Loucy (cell line): ENCODE data around the gene RALGAPA1.

Experiments used
- H2AFZ ChIP-seq: fragments of 200-600 bp; sonication (generic); 2 replicates; pipeline ENCODE4 v1.6.0; 2016; ENCODE audit warnings: antibody characterized with exemption, mild to moderate bottlenecking, low read length, moderate library complexity
- H3F3A ChIP-seq: fragments of 200-600 bp; 2 replicates; pipeline ENCODE4 v1.6.0; 2016; ENCODE audit warnings: antibody characterized with exemption, low read depth, mild to moderate bottlenecking
- H3K27me3 ChIP-seq: fragments of 200-600 bp; sonication (generic); 2 replicates; pipeline ENCODE4 v1.6.1; 2014; ENCODE audit warnings: low read length, mild to moderate bottlenecking; ENCODE audit not compliant: insufficient read depth, poor library complexity, severe bottlenecking
- H3K36me3 ChIP-seq: fragments of 200-600 bp; sonication (generic); 2 replicates; pipeline ENCODE4 v1.6.1; 2016; ENCODE audit warnings: low read length; ENCODE audit not compliant: insufficient read depth
- H3K4me1 ChIP-seq: fragments of 200-600 bp; sonication (generic); 2 replicates; pipeline ENCODE4 v1.5.1; 2014; ENCODE audit warnings: low read length, mild to moderate bottlenecking; ENCODE audit not compliant: insufficient read depth, poor library complexity, severe bottlenecking
- H3K4me2 ChIP-seq: fragments of 200-600 bp; sonication (generic); 2 replicates; pipeline ENCODE4 v1.6.0; 2014; ENCODE audit warnings: antibody characterized with exemption, low read length, low read depth, mild to moderate bottlenecking; ENCODE audit not compliant: poor library complexity, severe bottlenecking
- H3K4me3 ChIP-seq: fragments of 200-600 bp; sonication (generic); 2 replicates; pipeline ENCODE4 v1.5.1; 2014; ENCODE audit warnings: low read length, mild to moderate bottlenecking, mixed read lengths; ENCODE audit not compliant: poor library complexity, severe bottlenecking
- H3K79me2 ChIP-seq: fragments of 200-600 bp; sonication (generic); 2 replicates; pipeline ENCODE4 v1.6.1; 2014; ENCODE audit warnings: low read length; ENCODE audit not compliant: insufficient read depth
- H3K9ac ChIP-seq: fragments of 200-600 bp; sonication (generic); 2 replicates; pipeline ENCODE4 v1.6.0; 2014; ENCODE audit warnings: mild to moderate bottlenecking, low read depth, low read length, moderate library complexity; ENCODE audit not compliant: poor library complexity, severe bottlenecking
- H3K9me2 ChIP-seq: fragments of 200-600 bp; sonication (generic); replicated peaks from 2 replicates; pipeline ENCODE4 v1.6.1; 2016; ENCODE audit warnings: low read depth, low read length, mixed read lengths
- H3K9me3 ChIP-seq: fragments of 200-600 bp; sonication (generic); 2 replicates; pipeline ENCODE4 v1.6.1; 2014; ENCODE audit warnings: mild to moderate bottlenecking, antibody characterized with exemption, low read length, low read depth; ENCODE audit not compliant: insufficient read depth
- H4K20me1 ChIP-seq: fragments of 200-600 bp; sonication (generic); 2 replicates; pipeline ENCODE4 v1.6.0; 2014; ENCODE audit warnings: antibody characterized with exemption, low read length, mild to moderate bottlenecking; ENCODE audit not compliant: insufficient read depth, poor library complexity, severe bottlenecking
- EZH2phosphoT487 ChIP-seq: fragments of 200-600 bp; IDR thresholded peaks from 2 replicates; pipeline ENCODE4 v1.6.1; 2018; ENCODE audit warnings: antibody characterized with exemption, mild to moderate bottlenecking, moderate library complexity, borderline replicate concordance
- TF ChIP-seq, protein P1 (sequence below): fragments of 200-600 bp; sonication (generic); conservative IDR thresholded peaks from 2 replicates; pipeline ENCODE4 v1.5.1; 2014; ENCODE audit warnings: mild to moderate bottlenecking, antibody characterized with exemption, low read length

RALGAPA1 gene

DNA sequence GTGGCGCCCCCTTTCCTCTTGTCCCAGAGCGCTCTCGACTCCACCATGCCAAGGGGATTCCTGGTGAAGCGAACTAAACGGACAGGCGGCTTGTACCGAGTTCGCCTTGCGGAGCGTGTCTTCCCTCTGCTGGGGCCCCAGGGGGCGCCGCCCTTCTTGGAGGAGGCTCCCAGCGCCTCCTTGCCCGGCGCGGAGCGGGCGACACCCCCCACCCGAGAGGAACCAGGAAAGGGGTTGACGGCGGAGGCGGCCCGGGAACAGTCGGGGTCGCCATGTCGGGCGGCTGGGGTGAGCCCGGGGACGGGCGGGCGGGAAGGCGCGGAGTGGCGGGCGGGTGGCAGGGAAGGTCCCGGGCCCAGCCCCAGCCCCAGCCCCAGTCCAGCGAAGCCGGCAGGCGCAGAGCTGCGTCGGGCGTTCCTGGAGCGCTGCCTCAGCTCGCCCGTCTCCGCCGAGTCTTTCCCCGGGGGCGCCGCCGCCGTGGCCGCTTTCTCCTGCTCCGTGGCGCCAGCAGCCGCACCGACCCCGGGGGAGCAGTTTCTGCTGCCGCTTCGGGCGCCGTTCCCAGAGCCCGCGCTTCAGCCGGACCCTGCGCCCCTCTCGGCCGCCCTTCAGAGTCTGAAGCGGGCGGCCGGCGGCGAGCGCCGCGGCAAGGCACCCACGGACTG, 274.8 kb downstream of the RALGAPA1 start:
- H3F3A ChIP-seq = no peaks in the 10 kb centered on the region
- H3K4me2 ChIP-seq = no peak overlapping the region
- TF ChIP-seq, protein P1, sequence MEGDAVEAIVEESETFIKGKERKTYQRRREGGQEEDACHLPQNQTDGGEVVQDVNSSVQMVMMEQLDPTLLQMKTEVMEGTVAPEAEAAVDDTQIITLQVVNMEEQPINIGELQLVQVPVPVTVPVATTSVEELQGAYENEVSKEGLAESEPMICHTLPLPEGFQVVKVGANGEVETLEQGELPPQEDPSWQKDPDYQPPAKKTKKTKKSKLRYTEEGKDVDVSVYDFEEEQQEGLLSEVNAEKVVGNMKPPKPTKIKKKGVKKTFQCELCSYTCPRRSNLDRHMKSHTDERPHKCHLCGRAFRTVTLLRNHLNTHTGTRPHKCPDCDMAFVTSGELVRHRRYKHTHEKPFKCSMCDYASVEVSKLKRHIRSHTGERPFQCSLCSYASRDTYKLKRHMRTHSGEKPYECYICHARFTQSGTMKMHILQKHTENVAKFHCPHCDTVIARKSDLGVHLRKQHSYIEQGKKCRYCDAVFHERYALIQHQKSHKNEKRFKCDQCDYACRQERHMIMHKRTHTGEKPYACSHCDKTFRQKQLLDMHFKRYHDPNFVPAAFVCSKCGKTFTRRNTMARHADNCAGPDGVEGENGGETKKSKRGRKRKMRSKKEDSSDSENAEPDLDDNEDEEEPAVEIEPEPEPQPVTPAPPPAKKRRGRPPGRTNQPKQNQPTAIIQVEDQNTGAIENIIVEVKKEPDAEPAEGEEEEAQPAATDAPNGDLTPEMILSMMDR = no peak
- TF ChIP-seq EZH2phosphoT487 = no peak
- H2AFZ ChIP-seq = no peak overlapping the region
- H3K27me3 ChIP-seq = no peaks in the 10 kb centered on the region
- peaks cover 3% of the 10 kb centered on the region for H4K20me1 ChIP-seq
- H3K4me3 ChIP-seq = no peak overlapping the region
- no peaks in the 10 kb centered on the region for H3K79me2 ChIP-seq
- H3K36me3 ChIP-seq = no peaks in the 10 kb centered on the region
- no peak overlapping the region for H3K9ac ChIP-seq
- no peaks in the 10 kb centered on the region for H3K9me3 ChIP-seq
- no peaks in the 10 kb centered on the region for H3K9me2 ChIP-seq
- H3K4me1 ChIP-seq = no peaks in the 10 kb centered on the region

DNA sequence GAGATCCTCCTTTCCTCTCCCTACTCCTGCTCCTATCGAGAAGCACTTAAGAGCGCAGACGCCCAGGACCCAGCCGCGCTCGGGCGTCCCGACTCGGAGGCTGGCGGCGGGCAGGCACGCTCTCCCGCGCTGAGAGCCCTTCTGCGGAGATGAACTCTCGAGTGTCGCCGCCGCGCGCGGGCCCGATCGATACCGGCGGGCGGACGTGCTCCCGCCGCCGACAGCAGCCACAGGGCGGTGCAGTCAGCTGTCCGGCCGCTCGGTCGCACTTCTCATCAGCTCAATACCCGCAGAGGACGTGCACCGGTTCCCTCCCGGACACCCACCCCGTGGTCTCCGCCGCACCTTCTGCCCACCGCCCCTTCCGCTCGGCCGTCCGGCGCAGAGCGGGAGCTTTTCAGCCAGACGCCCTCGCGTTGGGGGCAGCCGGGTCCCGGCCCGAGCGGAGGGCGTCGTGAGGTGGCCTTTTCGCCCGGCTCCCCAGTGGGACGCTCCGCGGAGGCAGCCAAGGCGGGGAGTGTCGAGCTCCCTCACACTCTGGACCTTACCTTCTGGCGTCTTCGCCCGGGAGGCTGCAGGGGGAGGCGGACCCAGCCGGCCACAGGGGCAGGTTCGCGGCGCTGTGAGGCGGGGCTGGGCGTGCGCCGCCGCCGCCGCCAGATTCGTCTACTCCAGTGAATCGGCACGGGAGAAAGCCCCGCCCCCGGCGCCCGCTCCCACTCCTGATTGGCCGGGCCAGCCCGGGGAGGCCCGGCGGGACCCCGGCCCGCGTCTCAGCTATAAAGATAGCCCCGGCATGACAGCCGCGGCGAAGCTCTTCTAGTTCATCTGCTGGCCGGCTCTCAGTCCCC, 275.5 kb downstream of the RALGAPA1 start, which contains the start of gene INSM2:
Gene INSM2, plus strand, starts transcription at position 808 of the 851 bp plus-strand sequence. CDS start 89 bp downstream, outside the sequence.
- Histone ChIP-seq H3K36me3 (no peaks in the 10 kb centered on the region), H3K4me1 (no peaks in the 10 kb centered on the region), H3K79me2 (no peaks in the 10 kb centered on the region), H3F3A (no peaks in the 10 kb centered on the region), H3K4me3 (no peak within 1 kb of the TSS), H3K9me2 (no peaks in the 10 kb centered on the region), H2AFZ (no peak within 1 kb of the TSS), H4K20me1 (peaks cover 3% of the 10 kb centered on the region), H3K9ac (no peak within 1 kb of the TSS), H3K27me3 (no peaks in the 10 kb centered on the region), H3K9me3 (no peaks in the 10 kb centered on the region), H3K4me2 (no peak within 1 kb of the TSS)
- TF ChIP-seq, protein P1 = no peak
- no peak for TF ChIP-seq EZH2phosphoT487

DNA sequence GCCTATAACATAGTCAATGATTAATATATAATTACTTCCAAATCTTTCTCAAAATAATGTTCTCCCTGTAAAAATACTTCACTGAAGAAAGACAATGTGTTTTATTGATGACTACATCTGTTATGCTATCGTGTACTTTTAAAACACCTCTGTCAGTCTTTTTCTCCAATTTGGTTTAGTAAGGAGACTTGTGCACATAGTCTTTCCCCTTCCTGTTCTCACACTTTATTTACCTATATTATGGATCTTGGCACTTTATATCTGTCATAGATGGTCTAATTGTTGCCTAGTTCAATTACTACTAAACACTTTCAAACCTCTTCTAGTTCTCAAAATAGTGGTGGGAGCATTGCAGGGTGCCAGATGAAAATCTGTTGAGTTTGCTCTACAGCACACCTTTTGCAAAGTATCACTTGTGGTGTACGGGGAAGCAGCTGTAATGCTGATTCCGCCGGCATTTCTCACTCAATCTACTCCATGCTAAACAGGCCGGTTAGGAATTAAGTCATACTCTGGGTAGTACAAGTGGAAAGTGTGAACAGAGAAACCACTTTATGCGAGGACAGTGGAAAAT, 276.2 kb downstream of the RALGAPA1 start:
- no peaks in the 10 kb centered on the region for H3K27me3 ChIP-seq
- TF ChIP-seq, protein P1 = no peak
- TF ChIP-seq EZH2phosphoT487 = no peak
- H3K36me3 ChIP-seq = no peaks in the 10 kb centered on the region
- no peaks in the 10 kb centered on the region for H3K79me2 ChIP-seq
- H2AFZ ChIP-seq = no peak overlapping the region
- no peak overlapping the region for H3K9ac ChIP-seq
- no peaks in the 10 kb centered on the region for H3K9me3 ChIP-seq
- H4K20me1 ChIP-seq = peaks cover 3% of the 10 kb centered on the region
- no peak overlapping the region for H3K4me3 ChIP-seq
- H3F3A ChIP-seq = no peaks in the 10 kb centered on the region
- H3K4me1 ChIP-seq = no peaks in the 10 kb centered on the region
- no peaks in the 10 kb centered on the region for H3K9me2 ChIP-seq
- H3K4me2 ChIP-seq = no peak overlapping the region
